Gastrocnemius medialis (tissue), 4 donors: ENCODE data around the gene TXNDC11. TPM values are rescaled to one million over a fixed set of nuclear protein-coding genes. Genes with fewer than 3 reads are reported as not detected.
A peak's percentile ranks its signal among the peaks of the same experiment; 100 is the strongest.

ENCODE experiments used
- ATAC-seq, 2 donors: fragments of 150-250 bp; one replicate each; pipeline ENCODE4 v1.9.1; 2016
- DNase-seq, 2 donors: peaks; one replicate each; pipeline ENCODE4 v3.0.0-alpha.2; 2019
- H3K27ac ChIP-seq, 4 donors: fragments of 200-600 bp; sonication (generic); 1 replicate in 1 of 4; 2 replicates in 3 of 4; pipeline ENCODE4 v1.5.1; 2016 to 2018; ENCODE audit warnings: mild to moderate bottlenecking in 2 of 4, moderate library complexity in 1 of 4
- H3K27me3 ChIP-seq, 3 donors: fragments of 200-600 bp; sonication (generic) in 2 of 3; 1 replicate in 1 of 3; 2 replicates in 2 of 3; pipeline versions ENCODE4 v1.5.1 to v1.6.0; 2016 to 2019; ENCODE audit warnings: mild to moderate bottlenecking in 1 of 3, moderate library complexity in 1 of 3
- H3K36me3 ChIP-seq, 2 donors: fragments of 200-600 bp; sonication (generic) in 1 of 2; one replicate each; pipeline ENCODE4 v1.5.1; 2017 to 2018
- H3K4me1 ChIP-seq, 2 donors: fragments of 200-600 bp; sonication (generic) in 1 of 2; one replicate each; pipeline ENCODE4 v1.5.1; 2016 to 2017; ENCODE audit warnings: mild to moderate bottlenecking in 2 of 2
- H3K4me3 ChIP-seq, 4 donors: fragments of 200-600 bp; sonication (generic) in 3 of 4; 1 replicate in 1 of 4; 2 replicates in 3 of 4; pipeline ENCODE4 v1.5.1; 2016 to 2019; ENCODE audit warnings: mild to moderate bottlenecking in 2 of 4
- H3K9me3 ChIP-seq, 3 donors: fragments of 200-600 bp; sonication (generic) in 2 of 3; 1 replicate in 1 of 3; 2 replicates in 2 of 3; pipeline ENCODE4 v1.5.1; 2016 to 2019
- POLR2A ChIP-seq, 2 donors: fragments of 450-650 bp; IDR thresholded peaks; one replicate each; pipeline ENCODE4 v1.6.1; 2017; ENCODE audit warnings: antibody characterized with exemption in 2 of 2, mild to moderate bottlenecking in 2 of 2, moderate library complexity in 2 of 2
- in situ Hi-C, 4 donors: fragments of 200-750 bp; cut with MboI; loops; one replicate each; pipeline versions ENCODE4 v1.15.0 to v1.8.0; 2017; ENCODE audit warnings: low sequenced_read_pairs in 4 of 4
- intact Hi-C: fragments of 100-400 bp; cut with DNase I; formaldehyde crosslinking; loops from one replicate; pipeline ENCODE4 v1.15.1; 2023; ENCODE audit warnings: low total_unique reads
- total RNA-seq, 4 donors: library from RNA; depleted of rRNA; stranded (reverse); fragments of >200 nt; gene quantifications; one replicate each; pipeline versions ENCODE4 v1.1.0 to v1.2.3, GENCODE V29; 2016
- TF ChIP-seq, protein P1 (sequence below), 5 experiments: fragments of 450-650 bp in 3 of 5; fragments of 200-600 bp in 2 of 5; sonication (generic) in 2 of 5; IDR thresholded peaks in 4 of 5; conservative IDR thresholded peaks in 1 of 5; 1 replicate in 4 of 5; 2 replicates in 1 of 5; pipeline ENCODE4 v1.5.1; 2016 to 2019; ENCODE audit warnings: antibody characterized with exemption in 5 of 5, mild to moderate bottlenecking in 3 of 5, moderate library complexity in 3 of 5

TXNDC11 gene
- total RNA-seq, 4 donors from 2014 or later, result 35.2 to 64.5 (median 51.2) TPM

DNA sequence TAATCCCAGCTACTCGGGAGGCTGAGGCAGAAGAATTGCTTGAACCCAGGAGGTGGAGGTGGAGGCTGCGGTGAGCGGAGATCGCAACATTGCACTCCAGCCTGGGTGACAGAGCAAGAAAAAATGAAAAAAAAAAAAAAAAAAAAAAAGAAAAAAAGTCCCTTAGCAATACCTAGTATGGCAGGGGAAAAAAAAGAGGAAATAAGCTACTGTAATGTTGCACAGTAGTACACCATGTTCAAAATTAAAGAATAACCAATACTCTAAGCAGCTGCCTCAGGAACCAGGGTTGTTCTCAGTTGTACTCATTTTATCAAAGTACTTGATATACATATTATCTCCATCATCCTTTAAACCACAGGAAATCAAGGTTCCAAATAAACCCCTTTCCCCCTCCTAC lies 17.3 kb upstream of the TXNDC11 start:
- H3K27me3 ChIP-seq, result no peaks in the 10 kb centered on the region
- no peak overlapping the region for H3K27ac ChIP-seq
- peaks cover 0 to 93% of the 10 kb centered on the region in 2 donors for H3K36me3 ChIP-seq
- no peak for ATAC-seq
- intact Hi-C loops (loop anchor here (2.0 kb wide), 1 partner anchor 17 kb away; no protein-coding TSS in a partner anchor), in situ Hi-C loops (no loop called here)
- H3K9me3 ChIP-seq, result no peaks in the 10 kb centered on the region
- H3K4me1 ChIP-seq, result no peaks in the 10 kb centered on the region
- no peak overlapping the region for H3K4me3 ChIP-seq
- no peak for TF ChIP-seq POLR2A (IDR thresholded peaks at IDR 0.05)
- TF ChIP-seq, protein P1, sequence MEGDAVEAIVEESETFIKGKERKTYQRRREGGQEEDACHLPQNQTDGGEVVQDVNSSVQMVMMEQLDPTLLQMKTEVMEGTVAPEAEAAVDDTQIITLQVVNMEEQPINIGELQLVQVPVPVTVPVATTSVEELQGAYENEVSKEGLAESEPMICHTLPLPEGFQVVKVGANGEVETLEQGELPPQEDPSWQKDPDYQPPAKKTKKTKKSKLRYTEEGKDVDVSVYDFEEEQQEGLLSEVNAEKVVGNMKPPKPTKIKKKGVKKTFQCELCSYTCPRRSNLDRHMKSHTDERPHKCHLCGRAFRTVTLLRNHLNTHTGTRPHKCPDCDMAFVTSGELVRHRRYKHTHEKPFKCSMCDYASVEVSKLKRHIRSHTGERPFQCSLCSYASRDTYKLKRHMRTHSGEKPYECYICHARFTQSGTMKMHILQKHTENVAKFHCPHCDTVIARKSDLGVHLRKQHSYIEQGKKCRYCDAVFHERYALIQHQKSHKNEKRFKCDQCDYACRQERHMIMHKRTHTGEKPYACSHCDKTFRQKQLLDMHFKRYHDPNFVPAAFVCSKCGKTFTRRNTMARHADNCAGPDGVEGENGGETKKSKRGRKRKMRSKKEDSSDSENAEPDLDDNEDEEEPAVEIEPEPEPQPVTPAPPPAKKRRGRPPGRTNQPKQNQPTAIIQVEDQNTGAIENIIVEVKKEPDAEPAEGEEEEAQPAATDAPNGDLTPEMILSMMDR (IDR thresholded peaks at IDR 0.05 in 4 of 5, conservative IDR thresholded peaks at IDR 0.05 in 1 of 5), result no peak
- no peak for DNase-seq

DNA sequence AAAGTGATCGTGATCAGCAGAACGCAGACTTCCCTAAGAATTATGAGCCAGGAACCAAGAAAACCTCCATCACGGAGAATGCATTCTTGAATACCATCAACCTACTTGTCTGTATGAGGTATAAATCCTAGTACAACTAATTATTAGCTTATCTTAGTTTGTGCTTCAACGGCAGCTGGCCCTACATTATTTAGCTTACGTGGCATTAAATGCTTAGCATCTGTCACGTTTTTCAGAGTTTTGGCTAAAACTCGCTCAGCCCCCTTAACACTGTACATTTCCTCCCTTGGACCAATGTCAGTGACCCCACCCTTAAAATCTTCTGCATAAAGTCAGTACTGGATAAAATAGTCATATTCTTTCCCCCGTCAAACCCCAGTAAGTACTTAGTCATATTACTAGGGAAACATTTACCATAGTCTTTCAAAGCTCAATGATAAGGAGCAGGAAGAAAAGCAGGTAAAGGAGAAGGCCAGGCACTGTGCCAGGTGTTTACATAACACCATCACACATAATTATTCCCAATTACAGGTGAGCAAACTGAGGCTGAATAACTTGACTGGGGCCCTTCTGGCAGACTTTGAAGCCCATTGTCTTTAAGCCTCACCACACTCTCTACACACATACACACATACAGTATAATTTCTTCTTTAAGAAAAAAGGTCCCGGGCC lies 16.6 kb upstream of the TXNDC11 start:
- Histone ChIP-seq H3K27ac (no peak overlapping the region), H3K36me3 (peaks cover 0 to 89% of the 10 kb centered on the region in 2 donors), H3K4me1 (no peaks in the 10 kb centered on the region), H3K4me3 (no peak overlapping the region), H3K27me3 (no peaks in the 10 kb centered on the region), H3K9me3 (no peaks in the 10 kb centered on the region)
- DNase-seq, result no peak
- intact Hi-C loops, result no loop called here
- in situ Hi-C loops, result no loop called here
- TF ChIP-seq, protein P1 (IDR thresholded peaks at IDR 0.05 in 4 of 5, conservative IDR thresholded peaks at IDR 0.05 in 1 of 5), result no peak
- TF ChIP-seq POLR2A (IDR thresholded peaks at IDR 0.05), result no peak
- ATAC-seq, result no peak

DNA sequence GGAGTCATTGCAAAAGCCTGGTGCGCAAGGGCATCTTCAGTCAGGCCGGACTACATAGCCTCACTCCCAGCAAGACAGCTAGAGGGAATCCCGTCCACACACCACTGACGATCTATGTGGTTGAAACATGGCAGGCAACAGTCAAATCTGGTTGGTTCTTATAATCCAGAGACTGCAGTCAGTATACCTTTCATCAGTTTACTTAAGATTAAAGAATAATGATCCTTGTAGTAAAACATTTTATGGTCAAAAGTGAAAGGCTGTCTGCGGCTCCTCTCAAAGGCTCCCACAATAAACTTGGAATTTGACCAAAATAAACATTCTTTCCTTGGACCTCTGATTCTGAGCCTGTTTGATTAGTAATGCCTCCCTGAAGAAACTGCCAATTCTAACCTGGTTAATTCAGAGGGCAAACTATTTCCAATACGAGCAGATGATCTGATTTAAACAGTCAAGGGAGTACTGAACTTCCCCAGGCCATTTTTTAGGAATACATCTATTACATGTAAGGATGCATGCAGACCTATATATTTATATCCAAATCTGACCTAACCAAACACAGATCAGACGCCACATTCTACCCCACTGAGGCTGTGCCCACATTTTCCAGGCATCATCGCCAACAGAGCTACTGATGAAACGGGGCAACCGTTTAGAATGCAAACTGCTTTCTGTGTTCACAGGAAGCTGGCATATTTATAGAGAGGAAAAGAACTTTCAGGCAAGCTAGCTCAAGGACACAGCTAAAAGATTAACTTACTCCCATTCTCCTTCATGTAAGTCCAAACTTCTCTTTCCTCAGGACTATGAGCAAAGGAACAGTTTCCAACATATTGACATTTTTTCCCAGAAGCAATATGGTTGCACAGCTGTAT lies 15.3 kb upstream of the TXNDC11 start:
- Histone ChIP-seq H3K27me3 (no peaks in the 10 kb centered on the region), H3K4me1 (no peaks in the 10 kb centered on the region), H3K4me3 (no peak overlapping the region), H3K27ac (no peak overlapping the region), H3K36me3 (peaks cover 0 to 90% of the 10 kb centered on the region in 2 donors), H3K9me3 (no peaks in the 10 kb centered on the region)
- TF ChIP-seq, protein P1 (IDR thresholded peaks at IDR 0.05 in 4 of 5, conservative IDR thresholded peaks at IDR 0.05 in 1 of 5), result no peak
- TF ChIP-seq POLR2A (IDR thresholded peaks at IDR 0.05), result no peak
- no peak for DNase-seq
- in situ Hi-C loops, result no loop called here
- intact Hi-C loops, result no loop called here
- no peak for ATAC-seq

- intact Hi-C loops (no loop called here), in situ Hi-C loops (no loop called here)
- Histone ChIP-seq H3K4me3 (no peak overlapping the region), H3K9me3 (no peaks in the 10 kb centered on the region), H3K4me1 (no peaks in the 10 kb centered on the region), H3K27me3 (no peaks in the 10 kb centered on the region), H3K27ac (peak overlapping the region in 1 of 4 donors; percentile 36), H3K36me3 (peaks cover 0 to 90% of the 10 kb centered on the region in 2 donors)
- no peak for DNase-seq
- no peak for ATAC-seq
- TF ChIP-seq, protein P1 (IDR thresholded peaks at IDR 0.05 in 4 of 5, conservative IDR thresholded peaks at IDR 0.05 in 1 of 5), result no peak
- TF ChIP-seq POLR2A (IDR thresholded peaks at IDR 0.05), result no peak
Measured at GRCh38 chr16:11756248-11756647, 13.6 kb upstream of the TXNDC11 start.
